CD4-positive, alpha-beta T cell (primary cell): ENCODE measurements around the gene GAREM1. TPM values are rescaled to one million over a fixed set of nuclear protein-coding genes. Genes with fewer than 3 reads are reported as not detected.

ENCODE experiments used
- ATAC-seq: fragments of 200-7000 bp; cut with Tn5 transposase; one replicate; pipeline ENCODE4 v1.10.0; 2022; ENCODE audit warnings: mild to moderate bottlenecking; ENCODE audit not compliant: poor library complexity
- CTCF ChIA-PET: fragments of 350-600 bp; sonication (Branson Sonifier 250); formaldehyde crosslinking; loops from one replicate; lab custom pipeline; 2021; ENCODE audit warnings: antibody characterized with exemption, inconsistent platforms; lab: Charles Lee
- POLR2A ChIA-PET: fragments of 350-600 bp; sonication (Branson Sonifier 250); formaldehyde crosslinking; loops from one replicate; lab custom pipeline; 2021; ENCODE audit warnings: antibody characterized with exemption, inconsistent platforms; lab: Charles Lee
- DNase-seq, 14 experiments: peaks; one replicate each; pipeline ENCODE4 v3.0.0-alpha.2; 2013 to 2020; ENCODE audit warnings: mixed read lengths in 2 of 14
- H3K27ac ChIP-seq, 2 donors: one replicate each; pipeline versions ENCODE4 v1.5.1 to v1.7.0; 2013; ENCODE audit warnings: low read length in 2 of 2, low read depth in 1 of 2, mild to moderate bottlenecking in 1 of 2
- H3K27me3 ChIP-seq, 2 experiments: 1 replicate in 1 of 2; 2 replicates in 1 of 2; pipeline versions ENCODE4 v1.6.1 to v1.7.0; 2013; ENCODE audit warnings: low read length in 2 of 2, control low read depth in 1 of 2, mild to moderate bottlenecking in 1 of 2, moderate library complexity in 1 of 2; ENCODE audit not compliant: insufficient read depth in 2 of 2, control insufficient read depth in 1 of 2
- H3K36me3 ChIP-seq: one replicate; pipeline ENCODE4 v1.6.1; 2013; ENCODE audit warnings: low read length, control low read depth; ENCODE audit not compliant: insufficient read depth
- H3K4me1 ChIP-seq: one replicate; pipeline ENCODE4 v1.6.1; 2013; ENCODE audit warnings: low read length, control low read depth; ENCODE audit not compliant: insufficient read depth
- H3K4me3 ChIP-seq: one replicate; pipeline ENCODE4 v1.5.1; 2013; ENCODE audit warnings: mild to moderate bottlenecking, low read length, moderate library complexity
- H3K9me3 ChIP-seq, 2 experiments: 1 replicate in 1 of 2; 2 replicates in 1 of 2; pipeline versions ENCODE4 v1.6.1 to v1.7.0; 2013; ENCODE audit warnings: low read length in 2 of 2, mild to moderate bottlenecking in 2 of 2, control low read depth in 1 of 2, moderate library complexity in 1 of 2; ENCODE audit not compliant: control insufficient read depth in 1 of 2, insufficient read depth in 1 of 2
- H3K27ac Mint-ChIP-seq: one replicate; pipeline ENCODE4 v1.8.0; 2020; ENCODE audit warnings: mixed read lengths
- H3K27me3 Mint-ChIP-seq: one replicate; pipeline ENCODE4 v1.8.0; 2021; ENCODE audit warnings: mixed read lengths
- H3K36me3 Mint-ChIP-seq: one replicate; pipeline ENCODE4 v1.8.0; 2021; ENCODE audit warnings: low read depth, mixed read lengths
- H3K4me1 Mint-ChIP-seq: one replicate; pipeline ENCODE4 v1.8.0; 2021; ENCODE audit warnings: low read depth, mixed read lengths
- H3K4me3 Mint-ChIP-seq: one replicate; pipeline ENCODE4 v1.8.0; 2020; ENCODE audit warnings: mild to moderate bottlenecking, mixed read lengths
- H3K9me3 Mint-ChIP-seq: one replicate; pipeline ENCODE4 v1.8.0; 2020; ENCODE audit warnings: mixed read lengths
- CTCF ChIP-seq: fragments of 200-600 bp; IDR thresholded peaks from one replicate; pipeline ENCODE4 v1.8.0; 2022; ENCODE audit warnings: antibody characterized with exemption, mild to moderate bottlenecking
- intact Hi-C, 2 experiments: fragments of 100-400 bp; cut with DNase I in 1 of 2; cut with micrococcal nuclease in 1 of 2; formaldehyde crosslinking; loops; one replicate each; pipeline versions ENCODE4 v1.15.1 to v1.9.0; 2023 to 2025; cut with DNase I, micrococcal nuclease
- total RNA-seq, 174 experiments: library from RNA in 2 of 174; stranded (reverse) in 2 of 174; gene quantifications; one replicate each; pipeline ENCODE4 v1.2.3 and lab custom pipeline; 2021 to 2026

The GAREM1 gene
- total RNA-seq, 2 experiments from 2014 or later = 0.14 to 0.34 TPM

GRCh38 chr18:32219431-32220018 lies 251.2 kb downstream of the GAREM1 start:
- H3K4me3 Mint-ChIP-seq = no peak overlapping the region
- Histone ChIP-seq H3K27ac (no peak overlapping the region), H3K4me1 (no peaks in the 10 kb centered on the region), H3K27me3 (no peaks in the 10 kb centered on the region), H3K36me3 (no peaks in the 10 kb centered on the region), H3K4me3 (no peak overlapping the region), H3K9me3 (no peaks in the 10 kb centered on the region)
- no peak for ATAC-seq
- TF ChIP-seq CTCF = no peak
- no peaks in the 10 kb centered on the region for H3K9me3 Mint-ChIP-seq
- intact Hi-C loops = no loop called here
- no peaks in the 10 kb centered on the region for H3K36me3 Mint-ChIP-seq
- DNase-seq = no peak
- POLR2A ChIA-PET = no interaction called here
- H3K27ac Mint-ChIP-seq = no peak overlapping the region
- H3K4me1 Mint-ChIP-seq = no peaks in the 10 kb centered on the region
- H3K27me3 Mint-ChIP-seq = no peaks in the 10 kb centered on the region
- CTCF ChIA-PET = interaction anchor here (0.6 kb wide), 1 partner anchor 96 kb away, joined by 4 read pairs; no protein-coding TSS in a partner anchor

- Histone ChIP-seq H3K27me3 (no peaks in the 10 kb centered on the region), H3K27ac (no peak overlapping the region), H3K4me1 (no peaks in the 10 kb centered on the region), H3K36me3 (no peaks in the 10 kb centered on the region), H3K9me3 (no peaks in the 10 kb centered on the region), H3K4me3 (no peak overlapping the region)
- Mint-ChIP-seq H3K4me1 (no peaks in the 10 kb centered on the region), H3K27ac (no peak overlapping the region), H3K36me3 (no peaks in the 10 kb centered on the region), H3K4me3 (no peak overlapping the region), H3K9me3 (no peaks in the 10 kb centered on the region), H3K27me3 (no peaks in the 10 kb centered on the region)
- ChIA-PET CTCF (no interaction called here), POLR2A (no interaction called here)
- intact Hi-C loops = no loop called here
- ATAC-seq (no peak), DNase-seq (no peak)
- no peak for TF ChIP-seq CTCF
Measured at GRCh38 chr18:32216390-32216789, 254.3 kb downstream of the GAREM1 start.

GRCh38 chr18:32213693-32214092 lies 257.0 kb downstream of the GAREM1 start:
- no peaks in the 10 kb centered on the region for H3K4me1 ChIP-seq
- no peak for TF ChIP-seq CTCF
- Mint-ChIP-seq H3K9me3 (no peaks in the 10 kb centered on the region), H3K36me3 (no peaks in the 10 kb centered on the region), H3K4me1 (no peaks in the 10 kb centered on the region), H3K27me3 (peaks cover 3% of the 10 kb centered on the region), H3K4me3 (no peak overlapping the region), H3K27ac (no peak overlapping the region)
- POLR2A ChIA-PET = no interaction called here
- no peak overlapping the region for H3K4me3 ChIP-seq
- no peak for ATAC-seq
- DNase-seq = no peak
- CTCF ChIA-PET = no interaction called here
- no peak overlapping the region for H3K27ac ChIP-seq
- H3K27me3 ChIP-seq = no peaks in the 10 kb centered on the region
- H3K9me3 ChIP-seq = no peaks in the 10 kb centered on the region
- intact Hi-C loops = no loop called here
- H3K36me3 ChIP-seq = no peaks in the 10 kb centered on the region
